Caco-2 (cell line): ENCODE results near the gene KLF6. TPM values are rescaled to one million over a fixed set of nuclear protein-coding genes. Genes with fewer than 3 reads are reported as not detected.

ENCODE experiments used
- BruUV-seq: library from RNA; stranded (reverse); fragments of 400-500 nt; replicated peaks from 2 replicates; lab custom pipeline; 2021; lab: Mats Ljungman, UMichigan
- CTCF ChIA-PET: fragments of 300-600 bp; sonication (Branson Sonifier 250); formaldehyde crosslinking; loops from one replicate; lab custom pipeline; 2022; ENCODE audit warnings: antibody characterized with exemption; lab: Charles Lee
- POLR2A ChIA-PET: fragments of 300-600 bp; sonication (Branson Sonifier 250); formaldehyde crosslinking; loops from one replicate; lab custom pipeline; 2022; ENCODE audit warnings: antibody characterized with exemption; lab: Charles Lee
- DNase-seq, 2 experiments: peaks; one replicate each; pipeline versions ENCODE4 v3.0.0 to v3.0.0-alpha.2; 2020 to 2022
- H3K27me3 ChIP-seq: replicated peaks from 2 replicates; pipeline ENCODE4 v1.6.0; 2011; ENCODE audit warnings: low read length; ENCODE audit not compliant: control insufficient read depth, insufficient read depth
- H3K36me3 ChIP-seq: 2 replicates; pipeline ENCODE4 v1.5.1; 2011; ENCODE audit warnings: low read length; ENCODE audit not compliant: control insufficient read depth, insufficient read depth
- H3K4me1 ChIP-seq: fragments of 250-450 bp; sonication (Bioruptor Pico); 2 replicates; pipeline ENCODE4 v1.5.1; 2020; ENCODE audit warnings: mild to moderate bottlenecking
- H3K4me3 ChIP-seq: 2 replicates; pipeline ENCODE4 v1.5.1; 2011; ENCODE audit warnings: low read depth, mild to moderate bottlenecking, control low read depth, low read length
- H3K9me3 ChIP-seq: fragments of 250-450 bp; sonication (Bioruptor Pico); 2 replicates; pipeline ENCODE4 v1.5.1; 2020; ENCODE audit warnings: mild to moderate bottlenecking, moderate library complexity
- H3K27ac Mint-ChIP-seq: one replicate; pipeline ENCODE4 v1.8.0; 2022; ENCODE audit warnings: mixed read lengths; ENCODE audit not compliant: unreplicated experiment
- H3K27me3 Mint-ChIP-seq: one replicate; pipeline ENCODE4 v1.8.0; 2022; ENCODE audit warnings: mixed read lengths; ENCODE audit not compliant: insufficient read depth, unreplicated experiment
- H3K36me3 Mint-ChIP-seq: one replicate; pipeline ENCODE4 v1.8.0; 2022; ENCODE audit warnings: mild to moderate bottlenecking, mixed read lengths; ENCODE audit not compliant: insufficient read depth, unreplicated experiment
- H3K4me1 Mint-ChIP-seq: one replicate; pipeline ENCODE4 v1.8.0; 2022; ENCODE audit warnings: low read depth, mixed read lengths; ENCODE audit not compliant: unreplicated experiment
- H3K4me3 Mint-ChIP-seq: one replicate; pipeline ENCODE4 v1.8.0; 2022; ENCODE audit warnings: mild to moderate bottlenecking, moderate library complexity, mixed read lengths; ENCODE audit not compliant: unreplicated experiment
- H3K9me3 Mint-ChIP-seq: one replicate; pipeline ENCODE4 v1.8.0; 2022; ENCODE audit warnings: mixed read lengths; ENCODE audit not compliant: unreplicated experiment
- intact Hi-C: fragments of 100-400 bp; cut with micrococcal nuclease; formaldehyde crosslinking; loops from one replicate; pipeline ENCODE4 v1.10.0; 2022; ENCODE audit not compliant: unreplicated experiment
- total RNA-seq: library from RNA; stranded (reverse); gene quantifications from 2 replicates; pipeline ENCODE4 v1.2.3, GENCODE V29; 2022
- TF ChIP-seq, protein P1 (sequence below), 2 experiments: fragments of 200-600 bp in 1 of 2; IDR thresholded peaks; 1 replicate in 1 of 2; 2 replicates in 1 of 2; pipeline versions ENCODE4 v1.5.1 to v1.8.0; 2011 to 2022; ENCODE audit warnings: antibody characterized with exemption in 1 of 2, control low read depth in 1 of 2, inconsistent platforms in 1 of 2, low read depth in 1 of 2, low read length in 1 of 2, mild to moderate bottlenecking in 1 of 2, moderate library complexity in 1 of 2; ENCODE audit not compliant: insufficient read depth in 1 of 2, severe bottlenecking in 1 of 2, unreplicated experiment in 1 of 2

Gene KLF6
- total RNA-seq, 1 experiment from 2014 or later, result 84.5 TPM

DNA sequence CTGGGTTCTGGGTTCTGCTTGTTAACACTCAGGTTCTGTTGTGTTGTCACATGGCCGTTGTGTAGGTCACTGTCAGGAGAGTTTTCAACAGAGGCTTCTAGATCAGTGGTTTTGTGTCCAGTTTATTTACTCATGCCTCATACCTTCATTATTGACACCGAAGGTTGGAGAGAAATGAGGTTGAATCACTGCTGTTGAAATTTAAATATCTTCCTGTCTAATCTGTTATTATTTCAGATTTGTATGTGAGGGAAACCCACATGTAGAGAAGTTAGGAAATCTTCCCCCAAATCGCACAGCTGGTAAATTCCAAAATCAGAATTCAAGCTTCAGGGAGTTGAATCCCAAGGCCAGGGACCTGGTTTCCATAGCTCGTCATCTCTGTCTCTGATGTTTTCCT lies 28.3 kb upstream of the KLF6 start:
- Histone ChIP-seq H3K36me3 (no peaks in the 10 kb centered on the region), H3K4me3 (no peak overlapping the region), H3K4me1 (peaks cover 65% of the 10 kb centered on the region), H3K9me3 (no peaks in the 10 kb centered on the region; the same call in 1 of the 2 replicates), H3K27me3 (no peaks in the 10 kb centered on the region)
- ChIA-PET CTCF (no interaction called here), POLR2A (no interaction called here)
- peak overlapping the region; percentile 47 for H3K27ac Mint-ChIP-seq
- BruUV-seq, result no TSS peak
- H3K4me3 Mint-ChIP-seq, result no peak overlapping the region
- H3K9me3 Mint-ChIP-seq, result peaks cover 6% of the 10 kb centered on the region
- H3K27me3 Mint-ChIP-seq, result no peaks in the 10 kb centered on the region
- peaks cover 63% of the 10 kb centered on the region for H3K4me1 Mint-ChIP-seq
- TF ChIP-seq, protein P1, sequence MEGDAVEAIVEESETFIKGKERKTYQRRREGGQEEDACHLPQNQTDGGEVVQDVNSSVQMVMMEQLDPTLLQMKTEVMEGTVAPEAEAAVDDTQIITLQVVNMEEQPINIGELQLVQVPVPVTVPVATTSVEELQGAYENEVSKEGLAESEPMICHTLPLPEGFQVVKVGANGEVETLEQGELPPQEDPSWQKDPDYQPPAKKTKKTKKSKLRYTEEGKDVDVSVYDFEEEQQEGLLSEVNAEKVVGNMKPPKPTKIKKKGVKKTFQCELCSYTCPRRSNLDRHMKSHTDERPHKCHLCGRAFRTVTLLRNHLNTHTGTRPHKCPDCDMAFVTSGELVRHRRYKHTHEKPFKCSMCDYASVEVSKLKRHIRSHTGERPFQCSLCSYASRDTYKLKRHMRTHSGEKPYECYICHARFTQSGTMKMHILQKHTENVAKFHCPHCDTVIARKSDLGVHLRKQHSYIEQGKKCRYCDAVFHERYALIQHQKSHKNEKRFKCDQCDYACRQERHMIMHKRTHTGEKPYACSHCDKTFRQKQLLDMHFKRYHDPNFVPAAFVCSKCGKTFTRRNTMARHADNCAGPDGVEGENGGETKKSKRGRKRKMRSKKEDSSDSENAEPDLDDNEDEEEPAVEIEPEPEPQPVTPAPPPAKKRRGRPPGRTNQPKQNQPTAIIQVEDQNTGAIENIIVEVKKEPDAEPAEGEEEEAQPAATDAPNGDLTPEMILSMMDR (IDR thresholded peaks at IDR 0.05; ENCODE audit: insufficient read depth in 1 of 2, low read depth in 1 of 2, low read length in 1 of 2, severe bottlenecking in 1 of 2, unreplicated experiment in 1 of 2), result no peak
- intact Hi-C loops, result no loop called here
- H3K36me3 Mint-ChIP-seq, result peaks cover 10% of the 10 kb centered on the region
- no peak for DNase-seq

DNA sequence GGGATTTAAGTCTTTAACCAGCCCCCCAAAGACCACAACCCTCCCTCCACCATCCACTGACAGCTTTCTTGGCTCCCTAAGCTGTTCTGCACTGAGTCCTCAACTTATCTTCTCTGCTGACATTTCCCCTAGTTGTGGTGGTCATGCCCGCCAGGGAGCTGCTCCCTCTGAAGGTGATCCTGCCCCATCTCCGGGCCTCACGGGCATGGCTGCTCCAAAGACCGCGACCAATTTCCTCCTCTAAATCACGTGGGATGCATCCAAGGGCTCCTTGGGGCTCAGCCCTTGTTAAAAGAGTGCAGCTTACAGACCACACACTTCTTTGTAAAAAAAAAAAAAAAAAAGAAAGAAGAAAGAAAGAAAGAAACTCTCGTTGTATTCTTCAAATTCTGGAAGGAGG lies 27.1 kb upstream of the KLF6 start:
- Mint-ChIP-seq H3K27me3 (no peaks in the 10 kb centered on the region), H3K36me3 (peaks cover 10% of the 10 kb centered on the region), H3K9me3 (no peaks in the 10 kb centered on the region), H3K4me1 (peaks cover 65% of the 10 kb centered on the region), H3K4me3 (peak overlapping the region; percentile 20), H3K27ac (peak overlapping the region; percentile 84)
- Histone ChIP-seq H3K9me3 (no peaks in the 10 kb centered on the region; the same call in 1 of the 2 replicates), H3K4me1 (peaks cover 71% of the 10 kb centered on the region), H3K27me3 (no peaks in the 10 kb centered on the region), H3K36me3 (no peaks in the 10 kb centered on the region), H3K4me3 (no peak overlapping the region)
- ChIA-PET CTCF (interaction anchor here (0.7 to 3.1 kb wide), 2 partner anchors 10 to 40 kb away, joined by 3 to 18 read pairs; no protein-coding TSS in a partner anchor), POLR2A (interaction anchor here (0.7 to 0.8 kb wide), 2 partner anchors 27 to 76 kb away, joined by 3 read pairs; partner anchors contain the start of gene KLF6)
- no TSS peak for BruUV-seq
- DNase-seq, result no peak
- TF ChIP-seq, protein P1 (IDR thresholded peaks at IDR 0.05; ENCODE audit: insufficient read depth in 1 of 2, low read depth in 1 of 2, low read length in 1 of 2, severe bottlenecking in 1 of 2, unreplicated experiment in 1 of 2), result no peak
- intact Hi-C loops, result no loop called here

DNA sequence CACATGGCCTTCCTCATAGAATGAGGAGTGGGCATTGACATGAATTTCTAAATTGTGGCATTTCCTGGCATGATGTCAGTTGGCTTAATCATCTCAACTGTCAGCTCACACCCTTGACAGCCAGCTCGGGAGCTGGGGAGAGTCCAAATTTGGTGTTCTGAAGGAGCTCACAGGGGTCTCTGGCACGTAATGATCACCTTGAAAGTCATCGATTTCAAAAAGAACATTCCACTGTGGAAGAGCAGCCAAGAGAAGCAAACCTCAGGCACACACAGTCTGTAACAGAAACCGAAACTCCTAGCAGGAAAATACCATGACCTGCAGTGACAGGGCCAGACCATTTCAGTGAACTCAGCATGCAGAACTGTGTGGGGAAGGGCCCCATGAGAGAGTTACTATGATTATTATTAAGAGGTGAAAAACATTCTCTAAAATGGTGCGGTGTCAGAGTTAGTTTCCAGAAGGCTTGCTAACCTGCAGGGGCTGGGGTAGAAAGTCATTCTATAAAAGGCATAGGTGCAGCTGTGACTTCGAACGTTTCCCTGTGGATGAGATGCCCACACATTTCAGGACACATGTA lies 26.4 kb upstream of the KLF6 start:
- ChIA-PET POLR2A (interaction anchor here (0.6 to 0.7 kb wide), 2 partner anchors 12 to 77 kb away, joined by 3 to 5 read pairs; no protein-coding TSS in a partner anchor), CTCF (interaction anchor here (0.7 to 3.1 kb wide), 2 partner anchors 9 to 40 kb away, joined by 3 to 18 read pairs; no protein-coding TSS in a partner anchor)
- Histone ChIP-seq H3K4me1 (peaks cover 73% of the 10 kb centered on the region), H3K9me3 (no peaks in the 10 kb centered on the region; the same call in 1 of the 2 replicates), H3K36me3 (no peaks in the 10 kb centered on the region), H3K4me3 (no peak overlapping the region), H3K27me3 (no peaks in the 10 kb centered on the region)
- peak overlapping the region; percentile 20 for H3K4me3 Mint-ChIP-seq
- no peak for DNase-seq
- intact Hi-C loops, result loop anchor here (2.0 kb wide), 1 partner anchor 71 kb away; no protein-coding TSS in a partner anchor
- TF ChIP-seq, protein P1 (IDR thresholded peaks at IDR 0.05; ENCODE audit: insufficient read depth in 1 of 2, low read depth in 1 of 2, low read length in 1 of 2, severe bottlenecking in 1 of 2, unreplicated experiment in 1 of 2), result no peak
- no TSS peak for BruUV-seq
- peak overlapping the region; percentile 84 for H3K27ac Mint-ChIP-seq
- no peaks in the 10 kb centered on the region for H3K9me3 Mint-ChIP-seq
- H3K36me3 Mint-ChIP-seq, result peaks cover 10% of the 10 kb centered on the region
- peaks cover 67% of the 10 kb centered on the region for H3K4me1 Mint-ChIP-seq
- no peaks in the 10 kb centered on the region for H3K27me3 Mint-ChIP-seq
